Epithelial cell of proximal tubule (primary cell): ENCODE measurements around the gene KLF11. TPM values are rescaled to one million over a fixed set of nuclear protein-coding genes. Genes with fewer than 3 reads are reported as not detected.

Experiments
- DNase-seq: peaks from one replicate; pipeline ENCODE4 v3.0.0-alpha.2; 2011; ENCODE audit warnings: low read depth
- H3K4me3 ChIP-seq: 2 replicates; pipeline ENCODE4 v1.5.1; 2011; ENCODE audit warnings: low read depth, mild to moderate bottlenecking, low read length
- CTCF ChIP-seq: conservative IDR thresholded peaks from 2 replicates; pipeline ENCODE4 v1.5.1; 2012; ENCODE audit warnings: low read depth, mild to moderate bottlenecking, low read length
- total RNA-seq: library from RNA; depleted of rRNA; stranded (reverse); fragments of >200 nt; gene quantifications from 2 replicates; pipeline ENCODE4 v1.2.3, GENCODE V29; 2015

The KLF11 gene
- total RNA-seq, 1 donor from 2014 or later = 9.3 TPM

DNA sequence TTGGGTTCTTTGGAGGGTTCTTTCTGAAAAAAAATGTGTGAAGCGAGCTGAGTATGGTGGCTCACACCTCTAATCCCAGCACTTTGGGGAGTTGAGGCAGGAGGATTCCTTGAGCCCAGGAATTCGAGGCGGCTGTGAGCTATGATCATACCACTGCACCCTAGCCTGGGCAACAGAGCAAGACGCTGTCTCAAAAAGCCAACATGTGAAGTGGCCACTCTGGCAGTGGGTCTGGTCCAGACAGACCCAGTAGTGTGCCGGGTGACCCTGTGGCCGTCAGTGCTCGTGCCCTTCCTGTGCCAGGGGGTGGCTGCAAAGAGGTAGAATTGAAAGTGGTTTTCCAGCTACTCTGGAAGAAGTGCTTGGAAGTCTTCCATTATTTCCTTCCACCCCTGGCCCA is 11.6 kb downstream of the KLF11 start:
- no peak overlapping the region for H3K4me3 ChIP-seq
- TF ChIP-seq CTCF = no peak
- no peak for DNase-seq

DNA sequence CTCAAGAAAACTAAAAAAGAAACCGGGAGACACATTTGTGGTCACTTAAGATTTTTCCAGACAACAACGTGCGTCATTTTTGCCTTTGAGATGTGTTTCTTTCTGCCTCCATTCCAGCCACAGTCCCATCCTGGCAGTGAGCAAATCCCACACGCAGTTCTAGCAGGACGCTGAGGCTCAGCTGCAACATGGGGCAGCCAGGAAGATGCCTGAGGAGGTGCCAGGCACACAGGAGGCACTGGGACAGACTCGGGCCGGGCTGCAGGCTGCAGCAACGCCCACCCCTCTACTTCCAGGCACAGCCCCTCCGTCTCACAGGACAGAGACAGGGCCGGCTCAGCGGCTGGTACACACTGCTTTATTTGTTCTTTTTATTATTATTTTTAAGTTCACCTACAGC is 13.1 kb downstream of the KLF11 start:
- no peak for DNase-seq
- H3K4me3 ChIP-seq = no peak overlapping the region
- no peak for TF ChIP-seq CTCF

- TF ChIP-seq CTCF = no peak
- H3K4me3 ChIP-seq = no peak overlapping the region
- DNase-seq = no peak
Observed at GRCh38 chr2:10057231-10058107, 14.1 kb downstream of the KLF11 start.

DNA sequence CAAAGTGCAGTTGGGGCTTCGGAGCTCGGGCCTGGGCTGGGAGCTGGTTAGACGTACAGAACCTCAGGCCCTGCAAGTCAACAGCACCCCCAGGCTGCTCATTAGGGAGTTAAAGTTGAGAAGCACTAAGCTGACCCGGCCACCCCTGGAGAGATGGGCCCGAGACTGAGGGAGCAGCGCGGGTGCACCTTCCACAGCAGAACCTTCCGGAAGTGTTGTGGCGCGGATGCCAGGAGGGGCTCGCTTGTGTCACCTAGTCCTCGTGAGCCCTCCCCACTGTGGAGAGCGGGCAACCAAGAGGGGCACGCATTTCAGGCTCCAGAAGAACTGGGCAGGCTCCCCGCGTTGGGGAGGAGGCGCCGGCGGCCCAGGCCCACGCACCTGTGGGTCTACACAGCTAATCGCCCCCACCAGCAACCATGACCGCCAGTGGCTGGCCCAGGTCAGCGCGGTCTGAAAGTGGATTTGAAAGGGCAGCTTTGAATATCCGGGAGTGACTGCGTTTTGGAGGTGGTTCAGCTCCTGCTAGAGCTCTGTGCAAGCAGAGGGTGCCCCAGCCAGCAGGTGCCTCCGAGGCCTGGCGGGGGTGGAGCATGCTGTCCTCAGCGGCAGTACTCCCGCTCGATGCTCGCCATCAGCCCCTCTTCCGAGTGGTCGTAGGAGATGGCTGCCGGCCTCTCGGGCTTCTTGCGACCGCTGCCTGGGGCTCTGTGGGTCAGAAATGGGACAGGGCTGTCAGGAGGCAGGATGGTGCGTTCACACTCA is 15.1 kb downstream of the KLF11 start:
- no peak overlapping the region for H3K4me3 ChIP-seq
- no peak for TF ChIP-seq CTCF
- DNase-seq = no peak

DNA sequence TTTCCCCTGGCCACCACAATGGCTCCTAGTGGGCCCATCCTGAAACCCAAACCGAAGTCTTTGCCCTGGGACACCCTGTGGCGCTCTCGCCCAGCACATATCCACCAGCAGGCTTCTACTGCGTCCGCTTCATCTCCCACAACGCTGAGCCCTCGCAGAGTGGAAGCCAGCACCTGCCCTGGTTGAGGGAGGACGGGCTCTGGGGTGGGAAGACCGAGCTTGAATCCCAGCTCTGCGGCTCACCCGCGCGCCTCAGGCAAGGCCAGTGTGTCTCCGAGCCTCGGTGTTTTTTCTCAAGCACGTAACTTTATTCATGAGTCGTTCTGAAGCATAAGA is 15.6 kb downstream of the KLF11 start:
- no peak overlapping the region for H3K4me3 ChIP-seq
- DNase-seq = no peak
- no peak for TF ChIP-seq CTCF

GRCh38 chr2:10059552-10060335 is 16.4 kb downstream of the KLF11 start:
- no peak for DNase-seq
- no peak for TF ChIP-seq CTCF
- no peak overlapping the region for H3K4me3 ChIP-seq
